Stimulated activated effector memory CD8-positive, alpha-beta T cell treated with anti-CD3 and anti-CD28 coated beads, Interleukin-12 subunit alpha, Interleukin-12 subunit beta, amount 100 ng/mL, for 72 hours (primary cell): ENCODE results near the gene ZNF174.
A peak's percentile ranks its signal among the peaks of the same experiment; 100 is the strongest.

ENCODE experiments used
- ATAC-seq: fragments of 150-1000 bp; cut with Tn5 transposase; 2 replicates; pipeline ENCODE4 v1.10.0; 2021
- DNase-seq, 2 donors: peaks; one replicate each; pipeline ENCODE4 v3.0.0; 2021 to 2022; ENCODE audit warnings: low spot score in 2 of 2
- H3K27ac Mint-ChIP-seq: one replicate; pipeline ENCODE4 v1.8.0; 2022; ENCODE audit warnings: mild to moderate bottlenecking, mixed read lengths
- H3K36me3 Mint-ChIP-seq: one replicate; pipeline ENCODE4 v1.8.0; 2022; ENCODE audit warnings: mild to moderate bottlenecking, mixed read lengths
- H3K4me1 Mint-ChIP-seq: one replicate; pipeline ENCODE4 v1.8.0; 2022; ENCODE audit warnings: mixed read lengths
- H3K4me3 Mint-ChIP-seq: one replicate; pipeline ENCODE4 v1.8.0; 2022; ENCODE audit warnings: mild to moderate bottlenecking, mixed read lengths
- H3K9me3 Mint-ChIP-seq: one replicate; pipeline ENCODE4 v1.8.0; 2022; ENCODE audit warnings: mixed read lengths

The ZNF174 gene

GRCh38 chr16:3408561-3409197 lies 7.7 kb downstream of the ZNF174 start:
- DNase-seq, result no peak
- Mint-ChIP-seq H3K27ac (no peak overlapping the region), H3K36me3 (peaks cover 37% of the 10 kb centered on the region), H3K4me3 (no peak overlapping the region), H3K9me3 (peaks cover 23% of the 10 kb centered on the region), H3K4me1 (no peaks in the 10 kb centered on the region)
- ATAC-seq, result no peak

- Mint-ChIP-seq H3K4me3 (no peak overlapping the region), H3K36me3 (peaks cover under 1% of the 10 kb centered on the region), H3K9me3 (peaks cover 14% of the 10 kb centered on the region), H3K27ac (no peak overlapping the region), H3K4me1 (no peaks in the 10 kb centered on the region)
- no peak for ATAC-seq
- no peak for DNase-seq
Measured at GRCh38 chr16:3413730-3414379, 12.8 kb downstream of the ZNF174 start.

GRCh38 chr16:3431779-3432219 lies 30.8 kb downstream of the ZNF174 start:
- peak; percentile 88 for ATAC-seq
- peaks cover 14% of the 10 kb centered on the region for H3K4me1 Mint-ChIP-seq
- peak overlapping the region; percentile 64 for H3K4me3 Mint-ChIP-seq

GRCh38 chr16:3434373-3434772 lies 33.4 kb downstream of the ZNF174 start:
- no peak for ATAC-seq
- Mint-ChIP-seq H3K36me3 (peaks cover 29% of the 10 kb centered on the region), H3K9me3 (peaks cover 4% of the 10 kb centered on the region), H3K4me3 (no peak overlapping the region), H3K4me1 (peaks cover 14% of the 10 kb centered on the region), H3K27ac (no peak overlapping the region)
- no peak for DNase-seq

More at GRCh38 chr16:3431779-3432219, 30.8 kb downstream of the ZNF174 start:
- Mint-ChIP-seq H3K36me3 (peaks cover 15% of the 10 kb centered on the region), H3K9me3 (peaks cover 4% of the 10 kb centered on the region), H3K27ac (peak overlapping the region; percentile 70)
- DNase-seq, result peak; percentile 19 to 65

- DNase-seq (no peak), ATAC-seq (no peak)
- Mint-ChIP-seq H3K36me3 (peaks cover 52% of the 10 kb centered on the region), H3K9me3 (peaks cover 7% of the 10 kb centered on the region), H3K27ac (no peak overlapping the region), H3K4me3 (no peak overlapping the region), H3K4me1 (peaks cover 11% of the 10 kb centered on the region)
Measured at GRCh38 chr16:3439637-3440036, 38.6 kb downstream of the ZNF174 start.

GRCh38 chr16:3443108-3444031 lies 42.4 kb downstream of the ZNF174 start, which contains the start of the genes NAA60 and ZNF597:
Gene NAA60, plus strand, starts transcription at chr16:3443680. Its CDS starts 32,548 bp downstream, at chr16:3476228.
Gene ZNF597, minus strand, starts transcription at chr16:3443504. Its CDS starts 351 bp downstream, at chr16:3443153.
- Mint-ChIP-seq H3K27ac (peak within 1 kb of the TSS; percentile 97), H3K4me3 (peak within 1 kb of the TSS; percentile 89), H3K36me3 (peaks cover 62% of the 10 kb centered on the region), H3K9me3 (peaks cover 7% of the 10 kb centered on the region), H3K4me1 (peaks cover 11% of the 10 kb centered on the region)
- ATAC-seq, result peak; percentile 93
- DNase-seq, result peak; percentile 46 to 81

GRCh38 chr16:3444032-3444388 lies 43.0 kb downstream of the ZNF174 start:
- peak overlapping the region; percentile 97 for H3K27ac Mint-ChIP-seq
- H3K9me3 Mint-ChIP-seq, result peaks cover 7% of the 10 kb centered on the region
- peaks cover 11% of the 10 kb centered on the region for H3K4me1 Mint-ChIP-seq
- ATAC-seq (peak; percentile 88), DNase-seq (no peak)
- peak overlapping the region; percentile 89 for H3K4me3 Mint-ChIP-seq
- H3K36me3 Mint-ChIP-seq, result peaks cover 65% of the 10 kb centered on the region

GRCh38 chr16:3454093-3454492 lies 53.1 kb downstream of the ZNF174 start:
- Mint-ChIP-seq H3K9me3 (no peaks in the 10 kb centered on the region), H3K27ac (peak overlapping the region; percentile 48), H3K4me3 (no peak overlapping the region), H3K4me1 (peaks cover 11% of the 10 kb centered on the region), H3K36me3 (peaks cover 24% of the 10 kb centered on the region)
- ATAC-seq, result no peak
- DNase-seq, result no peak

- no peak overlapping the region for H3K27ac Mint-ChIP-seq
- ATAC-seq (no peak), DNase-seq (no peak)
- no peaks in the 10 kb centered on the region for H3K9me3 Mint-ChIP-seq
- peaks cover 17% of the 10 kb centered on the region for H3K4me1 Mint-ChIP-seq
- H3K4me3 Mint-ChIP-seq, result no peak overlapping the region
- peaks cover 21% of the 10 kb centered on the region for H3K36me3 Mint-ChIP-seq
Measured at GRCh38 chr16:3454631-3455147, 53.7 kb downstream of the ZNF174 start.

- ATAC-seq, result peak; percentile 92
- H3K27ac Mint-ChIP-seq, result peak overlapping the region; percentile 92
- peaks cover 18% of the 10 kb centered on the region for H3K36me3 Mint-ChIP-seq
- peak; percentile 91 to 93 for DNase-seq
- no peaks in the 10 kb centered on the region for H3K9me3 Mint-ChIP-seq
- peaks cover 42% of the 10 kb centered on the region for H3K4me1 Mint-ChIP-seq
- H3K4me3 Mint-ChIP-seq, result peak overlapping the region; percentile 80
Measured at GRCh38 chr16:3457434-3458252, 56.6 kb downstream of the ZNF174 start.

GRCh38 chr16:3458278-3458851 lies 57.4 kb downstream of the ZNF174 start:
- peak in 1 of 2 donors; percentile 60 for DNase-seq
- peaks cover 18% of the 10 kb centered on the region for H3K36me3 Mint-ChIP-seq
- no peaks in the 10 kb centered on the region for H3K9me3 Mint-ChIP-seq
- peak; percentile 3 for ATAC-seq
- H3K4me3 Mint-ChIP-seq, result peak overlapping the region; percentile 80
- H3K4me1 Mint-ChIP-seq, result peaks cover 43% of the 10 kb centered on the region
- peak overlapping the region; percentile 91 for H3K27ac Mint-ChIP-seq

GRCh38 chr16:3458852-3459361 lies 57.9 kb downstream of the ZNF174 start:
- no peaks in the 10 kb centered on the region for H3K9me3 Mint-ChIP-seq
- H3K27ac Mint-ChIP-seq, result peak overlapping the region; percentile 91
- peaks cover 18% of the 10 kb centered on the region for H3K36me3 Mint-ChIP-seq
- H3K4me1 Mint-ChIP-seq, result peaks cover 43% of the 10 kb centered on the region
- H3K4me3 Mint-ChIP-seq, result peak overlapping the region; percentile 80
- ATAC-seq (peak; percentile 1), DNase-seq (peak in 1 of 2 donors; percentile 61)
